HEK293 (cell line): ENCODE results near the gene SNN.

Source experiments
- CTCF ChIA-PET: fragments of 350-600 bp; formaldehyde crosslinking; extraction: SDS; loops from one replicate; lab custom pipeline; 2021; ENCODE audit warnings: antibody characterized with exemption; lab: Yijun Ruan, JAX
- POLR2A ChIA-PET: fragments of 300-600 bp; formaldehyde crosslinking; extraction: SDS; loops from one replicate; lab custom pipeline; 2020; ENCODE audit warnings: antibody characterized with exemption, inconsistent platforms; lab: Yijun Ruan, JAX
- H3K27ac ChIP-seq: fragments of 200-500 bp; sonication (Bioruptor generic); 2 replicates; pipeline ENCODE4 v1.5.1; 2014; ENCODE audit warnings: low read depth, low read length, control low read depth, inconsistent platforms; ENCODE audit errors: extremely low read depth
- H3K36me3 ChIP-seq, 2 experiments: fragments of 200-500 bp in 1 of 2; sonication (Bioruptor generic) in 1 of 2; 1 replicate in 1 of 2; 2 replicates in 1 of 2; pipeline ENCODE4 v1.5.1; 2014 to 2017; ENCODE audit warnings: inconsistent platforms in 2 of 2, low read length in 2 of 2; ENCODE audit not compliant: control insufficient read depth in 2 of 2, insufficient read depth in 1 of 2
- H3K4me1 ChIP-seq: fragments of 200-500 bp; sonication (Bioruptor generic); 2 replicates; pipeline ENCODE4 v1.5.1; 2014; ENCODE audit warnings: mild to moderate bottlenecking, low read length, inconsistent platforms; ENCODE audit not compliant: control insufficient read depth, insufficient read depth
- H3K4me3 ChIP-seq: 2 replicates; pipeline ENCODE4 v1.5.1; 2011; ENCODE audit warnings: low read depth, mild to moderate bottlenecking, control low read depth, low read length, moderate library complexity
- H3K9me3 ChIP-seq: fragments of 200-500 bp; sonication (Bioruptor generic); 2 replicates; pipeline ENCODE4 v1.5.1; 2014; ENCODE audit warnings: low read depth, low read length, inconsistent platforms; ENCODE audit not compliant: control insufficient read depth, insufficient read depth
- AEBP2 ChIP-seq: fragments of 450-650 bp; formaldehyde crosslinking; IDR thresholded peaks from 2 replicates; pipeline ENCODE4 v1.5.1; 2016; ENCODE audit warnings: missing biosample characterization, missing genetic modification characterization, borderline replicate concordance
- ELK4 ChIP-seq: IDR thresholded peaks from 2 replicates; pipeline ENCODE4 v1.6.1; 2011; ENCODE audit warnings: mild to moderate bottlenecking, low read depth, low read length, borderline replicate concordance
- HIC1 ChIP-seq: fragments of 450-650 bp; formaldehyde crosslinking; IDR thresholded peaks from 2 replicates; pipeline ENCODE4 v1.5.1; 2016; ENCODE audit warnings: missing biosample characterization, missing genetic modification characterization
- INSM2 ChIP-seq: fragments of 450-650 bp; formaldehyde crosslinking; IDR thresholded peaks from 2 replicates; pipeline ENCODE4 v1.5.1; 2016; ENCODE audit warnings: missing biosample characterization, missing genetic modification characterization
- KLF1 ChIP-seq: fragments of 450-650 bp; formaldehyde crosslinking; IDR thresholded peaks from 2 replicates; pipeline ENCODE4 v1.5.1; 2016; ENCODE audit warnings: missing biosample characterization, missing genetic modification characterization
- MZF1 ChIP-seq: fragments of 450-650 bp; formaldehyde crosslinking; IDR thresholded peaks from 2 replicates; pipeline ENCODE4 v1.5.1; 2017; ENCODE audit warnings: missing biosample characterization, missing genetic modification characterization, borderline replicate concordance
- TSHZ1 ChIP-seq: fragments of 450-650 bp; formaldehyde crosslinking; IDR thresholded peaks from 2 replicates; pipeline ENCODE4 v1.5.1; 2016; ENCODE audit warnings: missing biosample characterization, missing genetic modification characterization, borderline replicate concordance
- YY1 ChIP-seq: fragments of 450-650 bp; formaldehyde crosslinking; IDR thresholded peaks from 2 replicates; pipeline ENCODE4 v1.5.1; 2018; ENCODE audit warnings: missing biosample characterization, missing genetic modification characterization
- ZBTB11 ChIP-seq: fragments of 450-650 bp; formaldehyde crosslinking; conservative IDR thresholded peaks from 2 replicates; pipeline ENCODE4 v1.5.1; 2016; ENCODE audit warnings: low read depth, missing biosample characterization, missing genetic modification characterization
- ZBTB21 ChIP-seq: fragments of 450-650 bp; formaldehyde crosslinking; IDR thresholded peaks from 2 replicates; pipeline ENCODE4 v1.5.1; 2017; ENCODE audit warnings: missing biosample characterization, missing genetic modification characterization
- ZNF10 ChIP-seq: fragments of 450-650 bp; formaldehyde crosslinking; IDR thresholded peaks from 2 replicates; pipeline ENCODE4 v1.5.1; 2017; ENCODE audit warnings: missing biosample characterization, missing genetic modification characterization
- ZNF132 ChIP-seq: fragments of 450-650 bp; formaldehyde crosslinking; IDR thresholded peaks from 2 replicates; pipeline ENCODE4 v1.5.1; 2017; ENCODE audit warnings: missing biosample characterization, missing genetic modification characterization, borderline replicate concordance
- ZNF133 ChIP-seq: fragments of 450-650 bp; formaldehyde crosslinking; IDR thresholded peaks from 2 replicates; pipeline ENCODE4 v1.5.1; 2016; ENCODE audit warnings: missing biosample characterization, missing genetic modification characterization
- ZNF223 ChIP-seq: fragments of 450-650 bp; formaldehyde crosslinking; IDR thresholded peaks from 2 replicates; pipeline ENCODE4 v1.5.1; 2016; ENCODE audit warnings: missing biosample characterization, missing genetic modification characterization
- ZNF548 ChIP-seq: fragments of 450-650 bp; formaldehyde crosslinking; IDR thresholded peaks from 2 replicates; pipeline ENCODE4 v1.5.1; 2016; ENCODE audit warnings: missing biosample characterization, missing genetic modification characterization
- ZNF560 ChIP-seq: fragments of 450-650 bp; formaldehyde crosslinking; IDR thresholded peaks from 2 replicates; pipeline ENCODE4 v1.5.1; 2017; ENCODE audit warnings: missing biosample characterization, missing genetic modification characterization, borderline replicate concordance
- ZNF658 ChIP-seq: fragments of 450-650 bp; formaldehyde crosslinking; IDR thresholded peaks from 2 replicates; pipeline ENCODE4; 2016; ENCODE audit warnings: missing biosample characterization, missing genetic modification characterization
- ZNF664 ChIP-seq: fragments of 450-650 bp; formaldehyde crosslinking; IDR thresholded peaks from 2 replicates; pipeline ENCODE4 v1.5.1; 2016; ENCODE audit warnings: missing biosample characterization, missing genetic modification characterization

The SNN gene

GRCh38 chr16:11660565-11660964 is 7.7 kb upstream of the SNN start:
- Histone ChIP-seq H3K27ac (no peak overlapping the region), H3K36me3 (no peaks in the 10 kb centered on the region), H3K4me3 (no peak overlapping the region), H3K4me1 (no peaks in the 10 kb centered on the region), H3K9me3 (no peaks in the 10 kb centered on the region)
- TF ChIP-seq TSHZ1 (tag by site-specific recombination) (no peak), ZNF560 (tag by site-specific recombination) (no peak), ELK4 (no peak), MZF1 (no peak), KLF1 (tag by site-specific recombination) (no peak), HIC1 (tag by site-specific recombination) (no peak), ZNF548 (tag by site-specific recombination) (no peak), ZNF658 (tag by site-specific recombination) (no peak), YY1 (tag by site-specific recombination) (no peak), AEBP2 (tag by site-specific recombination) (no peak), ZNF223 (no peak), ZNF10 (tag by site-specific recombination) (no peak), ZBTB11 (no peak), ZBTB21 (tag by site-specific recombination) (no peak), ZNF133 (tag by site-specific recombination) (no peak), ZNF664 (no peak), ZNF132 (tag by site-specific recombination) (no peak), INSM2 (tag by site-specific recombination) (no peak)
- CTCF ChIA-PET: interaction anchor here (0.8 to 1.2 kb wide), 4 partner anchors 13 to 689 kb away, joined by 3 to 4 read pairs (median 4); no protein-coding TSS in a partner anchor
- POLR2A ChIA-PET: interaction anchor here (0.6 kb wide), 1 partner anchor 249 kb away, joined by 4 read pairs; no protein-coding TSS in a partner anchor
